ENCODE measurements around the gene PSMG4.

Gene PSMG4

GRCh38 chr6:3285049-3285639 lies 26.4 kb downstream of the PSMG4 start:
- no peak overlapping the region for H3K4me3 ChIP-seq (ENCODE audit: low read depth, low read length)
- TF ChIP-seq, protein P1, sequence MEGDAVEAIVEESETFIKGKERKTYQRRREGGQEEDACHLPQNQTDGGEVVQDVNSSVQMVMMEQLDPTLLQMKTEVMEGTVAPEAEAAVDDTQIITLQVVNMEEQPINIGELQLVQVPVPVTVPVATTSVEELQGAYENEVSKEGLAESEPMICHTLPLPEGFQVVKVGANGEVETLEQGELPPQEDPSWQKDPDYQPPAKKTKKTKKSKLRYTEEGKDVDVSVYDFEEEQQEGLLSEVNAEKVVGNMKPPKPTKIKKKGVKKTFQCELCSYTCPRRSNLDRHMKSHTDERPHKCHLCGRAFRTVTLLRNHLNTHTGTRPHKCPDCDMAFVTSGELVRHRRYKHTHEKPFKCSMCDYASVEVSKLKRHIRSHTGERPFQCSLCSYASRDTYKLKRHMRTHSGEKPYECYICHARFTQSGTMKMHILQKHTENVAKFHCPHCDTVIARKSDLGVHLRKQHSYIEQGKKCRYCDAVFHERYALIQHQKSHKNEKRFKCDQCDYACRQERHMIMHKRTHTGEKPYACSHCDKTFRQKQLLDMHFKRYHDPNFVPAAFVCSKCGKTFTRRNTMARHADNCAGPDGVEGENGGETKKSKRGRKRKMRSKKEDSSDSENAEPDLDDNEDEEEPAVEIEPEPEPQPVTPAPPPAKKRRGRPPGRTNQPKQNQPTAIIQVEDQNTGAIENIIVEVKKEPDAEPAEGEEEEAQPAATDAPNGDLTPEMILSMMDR (IDR thresholded peaks at IDR 0.05; ENCODE audit: low read depth, low read length, missing control alignments) = no peak

GRCh38 chr6:3285732-3286131 lies 27.0 kb downstream of the PSMG4 start:
- H3K4me3 ChIP-seq (ENCODE audit: low read depth, low read length) = no peak overlapping the region
- no peak for DNase-seq (ENCODE audit: low read depth)
- TF ChIP-seq, protein P1 (IDR thresholded peaks at IDR 0.05; ENCODE audit: low read depth, low read length, missing control alignments) = no peak

More at GRCh38 chr6:3285049-3285639, 26.4 kb downstream of the PSMG4 start:
- no peak for DNase-seq (ENCODE audit: low read depth)

- TF ChIP-seq, protein P1 (IDR thresholded peaks at IDR 0.05; ENCODE audit: low read depth, low read length, missing control alignments) = no peak
- no peak overlapping the region for H3K4me3 ChIP-seq (ENCODE audit: low read depth, low read length)
- no peak for DNase-seq (ENCODE audit: low read depth)
Observed at GRCh38 chr6:3286641-3287171, 28.0 kb downstream of the PSMG4 start.

- H3K4me3 ChIP-seq (ENCODE audit: low read depth, low read length) = no peak overlapping the region
- no peak for DNase-seq (ENCODE audit: low read depth)
- TF ChIP-seq, protein P1 (IDR thresholded peaks at IDR 0.05; ENCODE audit: low read depth, low read length, missing control alignments) = no peak
Observed at GRCh38 chr6:3287308-3287707, 28.6 kb downstream of the PSMG4 start.

- no peak for DNase-seq (ENCODE audit: low read depth)
- TF ChIP-seq, protein P1 (IDR thresholded peaks at IDR 0.05; ENCODE audit: low read depth, low read length, missing control alignments) = no peak
- H3K4me3 ChIP-seq (ENCODE audit: low read depth, low read length) = no peak overlapping the region
Observed at GRCh38 chr6:3287976-3288707, 29.4 kb downstream of the PSMG4 start.

DNA sequence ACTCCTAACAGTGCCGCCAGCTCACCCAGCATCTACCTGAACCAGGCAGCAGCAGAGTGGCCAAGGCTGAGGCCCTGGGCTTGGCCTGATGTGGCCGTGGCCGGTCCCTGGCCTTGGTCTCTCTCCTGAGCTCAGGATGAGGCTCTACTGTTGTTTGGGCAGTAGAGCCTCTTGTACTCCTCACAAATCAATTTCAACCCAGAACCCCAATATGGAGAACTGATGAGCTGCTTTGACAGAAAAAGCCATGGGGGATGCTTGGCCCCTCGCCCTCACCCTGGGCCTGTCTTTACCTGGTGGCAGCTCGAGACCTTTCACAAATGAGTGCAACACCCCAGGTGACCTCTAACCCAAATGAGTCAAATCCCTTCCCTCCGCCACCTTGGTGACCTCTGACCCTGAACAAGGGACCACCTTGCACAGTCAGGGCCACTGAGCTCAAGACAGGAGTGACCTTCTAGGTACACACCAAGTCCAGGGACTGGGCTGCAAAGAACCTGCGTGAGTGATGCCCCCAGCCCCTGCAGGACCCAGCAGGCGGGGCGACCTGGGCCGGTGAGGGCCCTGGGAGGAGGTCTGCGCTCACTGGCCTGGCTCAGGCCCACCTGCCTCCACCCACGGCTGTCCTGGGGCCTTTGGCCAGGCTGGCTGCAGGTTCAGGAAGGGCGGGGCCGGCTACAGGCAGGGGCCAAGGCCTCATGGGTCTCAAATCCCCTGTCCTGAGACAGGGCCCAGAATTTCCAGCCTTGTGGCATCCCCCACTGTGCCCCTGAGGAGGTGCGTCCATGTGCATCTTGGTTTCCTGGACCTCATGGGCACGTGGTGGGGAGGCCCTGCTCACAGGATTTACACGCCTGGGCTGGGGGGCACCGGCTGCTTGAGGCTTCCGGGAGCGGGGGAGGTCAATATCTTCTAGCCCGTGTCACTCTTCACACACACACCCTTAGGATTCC lies 30.2 kb downstream of the PSMG4 start:
- no peak for DNase-seq (ENCODE audit: low read depth)
- no peak overlapping the region for H3K4me3 ChIP-seq (ENCODE audit: low read depth, low read length)
- TF ChIP-seq, protein P1 (IDR thresholded peaks at IDR 0.05; ENCODE audit: low read depth, low read length, missing control alignments) = no peak

All from GM12864 (cell line).